Fibroblast of upper back skin (primary cell): Measurements from ENCODE around the gene LGMN.
A peak's percentile ranks its signal among the peaks of the same experiment; 100 is the strongest.

Experiments
- DNase-seq: peaks from one replicate; pipeline ENCODE4 v3.0.0-alpha.2; 2013

The LGMN gene

DNA sequence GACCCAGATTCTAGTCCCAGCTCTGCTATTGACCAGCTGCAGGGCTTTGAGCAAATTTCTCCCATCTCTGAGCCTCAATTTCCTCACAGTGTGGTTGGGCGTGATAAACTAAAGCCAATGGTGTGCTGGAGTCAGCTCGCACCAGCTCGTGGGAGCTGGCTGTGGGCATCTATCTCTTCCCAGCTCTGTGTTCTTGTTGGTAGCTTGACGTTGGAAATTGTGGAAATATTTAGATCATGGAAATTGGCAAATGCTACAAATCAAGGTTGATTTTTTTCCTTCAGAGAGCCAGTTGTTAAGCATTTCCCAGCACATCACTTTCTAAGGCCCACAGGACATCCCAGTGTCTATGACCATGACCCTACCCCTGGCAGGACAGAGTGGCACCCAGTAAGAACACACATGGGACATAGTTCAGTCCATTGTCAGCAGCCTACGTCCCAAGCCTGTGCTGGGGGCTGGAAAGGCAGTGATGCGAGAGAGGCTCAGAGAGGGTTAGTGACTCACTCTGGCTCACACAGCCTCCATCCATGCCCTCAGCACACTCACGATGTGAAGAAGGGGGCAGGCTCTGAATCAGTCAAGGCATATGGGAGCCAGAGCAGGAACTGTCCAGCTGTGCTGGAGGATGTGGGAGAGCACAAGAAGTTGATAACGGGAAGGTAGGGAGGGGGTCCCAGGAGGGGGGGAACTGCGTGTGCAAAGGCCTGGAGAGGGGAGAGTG, 77.6 kb downstream of the LGMN start:
- DNase-seq, result peak; percentile 30

GRCh38 chr14:92670160-92670559, 78.3 kb downstream of the LGMN start:
- DNase-seq, result peak; percentile 90

DNA sequence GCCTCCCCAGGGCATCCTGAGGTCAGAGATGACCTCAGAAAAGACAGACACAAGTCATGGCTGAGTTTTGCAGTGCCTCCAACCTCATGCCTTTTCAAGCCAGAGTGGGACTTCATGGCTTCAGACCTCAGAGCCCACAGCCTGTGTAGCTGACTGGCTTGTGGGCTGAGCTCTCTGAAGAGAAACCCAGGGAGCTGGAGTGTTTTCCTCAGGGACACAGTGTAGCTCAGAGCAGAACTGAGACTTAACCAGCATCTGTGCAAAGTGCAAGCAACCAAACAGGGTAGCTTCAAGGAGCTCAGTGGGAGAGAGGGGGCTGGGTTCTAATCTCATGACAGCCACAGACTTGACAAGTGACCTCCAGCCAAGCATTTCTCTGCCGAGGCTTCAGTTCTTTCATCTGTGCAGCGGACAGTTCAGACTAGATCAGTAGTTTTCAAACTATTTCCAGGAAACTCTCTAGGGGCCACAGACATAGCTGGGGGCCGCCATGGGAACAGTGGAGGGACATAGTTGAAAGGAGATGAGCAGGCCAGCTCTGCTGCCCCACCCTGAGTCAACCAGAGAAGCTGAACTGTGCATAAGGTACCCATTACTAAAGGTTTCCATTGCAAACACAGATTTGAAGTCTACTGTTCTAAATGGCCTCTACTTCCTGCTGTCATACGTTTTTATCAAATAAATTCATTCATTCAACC, 80.0 kb downstream of the LGMN start:
- no peak for DNase-seq

DNA sequence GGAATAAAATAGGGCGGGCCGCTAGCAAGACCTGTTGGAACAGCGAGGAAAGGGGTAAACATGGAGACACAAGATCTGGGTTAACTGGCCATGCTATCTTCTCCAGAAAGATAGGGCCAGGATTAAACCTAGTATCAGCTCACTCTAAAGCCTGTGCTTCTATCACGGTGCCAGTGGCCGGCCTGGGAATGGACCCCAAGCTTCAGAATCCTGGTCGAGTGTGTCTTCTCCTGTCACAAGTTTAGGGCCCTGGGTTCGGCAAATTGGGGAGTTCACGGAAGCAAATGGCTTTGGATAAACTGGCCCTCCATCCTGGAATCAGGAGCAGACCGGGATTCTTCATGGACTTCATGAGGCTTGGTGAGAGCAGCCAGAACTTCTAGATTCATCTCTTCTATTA, 82.2 kb downstream of the LGMN start:
- DNase-seq, result no peak

GRCh38 chr14:92665661-92666110, 82.7 kb downstream of the LGMN start:
- no peak for DNase-seq

GRCh38 chr14:92663049-92663448, 85.4 kb downstream of the LGMN start:
- peak; percentile 43 for DNase-seq

DNA sequence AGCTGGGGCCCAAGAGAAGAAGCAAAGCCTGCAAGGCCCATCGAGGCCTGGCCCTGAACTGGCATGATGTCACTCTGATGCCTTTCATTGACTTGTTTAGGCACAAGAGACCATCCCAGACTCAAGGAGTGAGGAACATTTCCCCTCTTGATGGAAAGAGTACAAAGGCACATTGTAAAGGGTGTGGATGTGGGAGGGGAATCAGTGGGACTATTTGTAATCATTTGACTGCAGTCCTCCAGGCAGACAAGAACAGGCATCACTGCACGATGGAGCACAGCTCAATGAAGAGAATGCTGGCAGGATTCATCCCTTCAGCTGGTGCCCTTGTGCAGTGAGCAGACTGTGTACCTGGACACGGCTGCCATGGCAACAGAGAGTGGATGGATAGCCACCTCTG, 87.9 kb downstream of the LGMN start:
- DNase-seq, result no peak

- peak; percentile 18 for DNase-seq
Observed at GRCh38 chr14:92659765-92660561, 88.5 kb downstream of the LGMN start.

DNA sequence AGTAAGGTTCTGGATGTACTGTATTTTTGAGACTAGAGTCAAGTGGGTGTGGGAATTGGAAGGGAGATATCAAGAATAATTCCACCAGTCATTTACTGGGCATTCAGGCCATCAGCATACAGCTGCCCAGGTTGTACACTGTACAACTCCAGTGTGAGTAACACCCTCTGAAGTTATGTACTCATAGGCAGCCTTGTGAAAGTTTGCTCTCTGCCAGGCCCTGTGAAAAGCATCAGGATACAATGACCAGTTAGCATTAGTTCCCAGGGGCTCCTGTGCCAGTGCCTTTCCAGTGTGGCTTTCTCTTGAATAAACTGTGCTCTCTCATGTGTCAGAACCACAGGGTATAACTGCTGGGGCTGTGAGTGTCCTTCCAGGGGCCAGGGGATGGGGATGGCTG, 89.7 kb downstream of the LGMN start:
- DNase-seq, result no peak

DNA sequence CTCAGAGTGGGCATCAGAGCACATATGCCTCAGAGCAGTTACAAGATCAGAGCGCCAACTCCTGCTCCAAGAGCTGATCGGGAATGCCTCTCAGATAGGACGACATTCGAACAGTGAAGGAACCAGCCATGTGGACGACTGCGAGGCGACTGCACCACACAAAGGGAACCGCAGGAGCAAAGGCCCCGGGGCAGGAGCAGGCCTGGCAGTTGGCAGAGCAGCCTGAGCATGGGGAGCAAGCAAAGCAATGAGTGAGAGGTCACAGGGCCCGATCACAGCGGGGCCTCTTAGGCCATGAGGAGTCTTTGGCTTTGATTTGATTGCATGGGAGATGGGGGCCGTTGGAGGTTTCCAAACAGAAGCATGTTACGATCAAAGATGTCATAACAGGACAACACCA, 90.3 kb downstream of the LGMN start:
- DNase-seq, result no peak

DNA sequence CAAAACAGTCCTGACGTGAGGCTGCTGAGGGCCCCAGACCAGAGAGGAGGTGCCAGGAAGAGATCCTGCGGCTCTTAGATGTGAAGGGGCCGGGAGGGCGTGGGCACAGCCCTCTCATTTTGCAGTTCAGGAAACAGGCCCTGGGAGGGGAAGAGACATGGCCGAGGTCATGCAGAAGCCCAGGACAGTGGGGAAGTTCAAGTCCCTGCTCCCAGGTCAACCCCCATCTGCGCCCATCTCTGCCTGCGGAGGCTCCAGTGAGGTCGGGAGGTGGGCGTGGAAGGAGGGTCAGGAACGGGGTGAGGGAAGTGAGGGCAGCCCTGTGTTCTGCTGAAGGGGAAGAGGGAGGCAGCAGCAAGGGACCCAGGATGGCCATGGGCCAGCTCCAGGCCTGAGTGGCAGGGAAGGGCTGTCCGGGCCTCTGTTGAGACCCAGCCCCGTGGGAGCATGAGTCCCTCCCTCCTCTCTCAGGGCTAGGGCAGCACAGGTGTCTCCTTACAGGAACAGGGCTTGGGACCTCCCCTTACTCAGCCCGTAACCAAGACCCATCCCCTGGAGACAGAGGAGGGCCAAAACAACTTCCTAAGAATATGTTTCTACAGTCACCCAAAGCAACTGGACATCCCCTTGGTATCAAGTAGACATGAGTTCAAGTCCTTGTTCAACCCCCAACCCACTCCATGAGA, 90.8 kb downstream of the LGMN start:
- no peak for DNase-seq

DNA sequence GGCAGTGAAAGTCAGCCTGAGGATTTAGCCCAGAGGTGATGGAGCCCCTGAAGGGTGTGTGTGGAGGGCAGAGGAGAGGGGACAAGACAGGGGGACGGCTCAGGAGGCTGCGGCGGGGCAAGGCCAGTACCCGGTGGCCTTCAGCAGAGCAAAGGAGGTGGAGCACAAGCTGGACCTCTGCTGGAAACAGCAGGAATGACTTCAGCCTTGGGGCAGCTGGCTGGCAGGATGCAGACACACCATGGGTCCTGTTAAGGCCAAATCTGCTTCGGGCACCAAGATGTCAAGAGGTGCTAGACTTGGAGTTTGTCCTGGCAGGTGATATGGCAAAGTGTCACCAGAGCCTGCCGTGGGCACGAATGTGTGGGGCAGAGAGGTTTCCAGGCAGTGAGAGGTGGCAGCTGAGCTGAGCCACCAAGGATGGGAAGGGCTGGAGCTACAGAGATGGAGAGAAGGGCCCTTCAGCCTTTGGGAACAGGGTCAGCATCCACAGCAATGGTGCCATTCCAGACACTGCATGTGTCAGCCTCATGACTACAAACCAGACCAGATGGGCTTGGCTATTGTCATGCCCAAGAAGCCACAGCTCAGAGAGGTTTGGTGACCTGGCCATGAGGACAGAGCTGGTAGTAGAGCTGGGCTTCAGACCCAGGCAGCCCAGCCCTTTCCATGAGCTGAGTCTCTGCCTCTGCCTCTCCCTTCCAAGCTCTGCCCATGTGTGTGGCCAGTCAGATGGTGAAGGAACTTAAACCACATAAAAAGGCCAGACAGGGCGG, 91.9 kb downstream of the LGMN start:
- no peak for DNase-seq

- no peak for DNase-seq
Observed at GRCh38 chr14:92655419-92656201, 92.8 kb downstream of the LGMN start.

DNA sequence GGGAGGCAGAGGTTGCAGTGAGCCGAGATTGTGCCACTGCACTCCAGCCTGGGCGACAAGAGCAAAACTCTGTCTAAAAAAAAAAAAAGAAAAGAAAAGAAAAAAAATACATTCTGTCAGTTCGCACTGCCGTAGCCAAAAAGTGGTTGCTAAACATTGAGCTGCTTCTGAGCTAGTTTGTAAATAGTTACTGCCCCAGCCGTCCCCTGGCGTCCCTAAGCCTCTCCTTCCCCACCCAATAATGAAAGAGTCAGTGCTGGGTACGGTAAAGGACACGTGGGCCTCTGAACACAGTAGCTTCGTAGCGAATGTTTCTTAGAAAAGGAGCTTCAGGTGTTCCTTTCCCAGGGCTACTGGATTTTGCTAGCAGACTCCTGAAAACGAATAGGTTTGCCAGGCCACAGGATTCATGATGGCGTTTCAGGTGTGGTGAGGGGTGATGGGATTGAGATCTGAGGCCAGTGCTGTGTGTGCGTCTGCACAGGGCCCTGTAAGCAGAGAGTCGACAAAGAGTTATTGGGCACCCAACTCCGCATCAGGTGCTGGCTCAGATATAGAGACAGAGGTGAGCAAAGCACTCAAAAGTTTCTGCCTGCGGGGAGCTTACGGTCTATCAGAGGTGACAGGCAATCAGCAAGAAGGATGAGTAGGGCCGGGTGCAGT, 94.1 kb downstream of the LGMN start:
- no peak for DNase-seq
